HG02840 (cell line): ENCODE results near the gene KRT34.
"Not testable (repeated sequence)": the region's sequence is repeated elsewhere in the genome, so short reads cannot be mapped to it uniquely, and the experiment has no call there.

Experiments used
- ATAC-seq: cut with Tn5 transposase; IDR thresholded peaks from one replicate; pipeline ENCODE4 v1.9.1; 2021; ENCODE audit warnings: mild to moderate bottlenecking, moderate library complexity, moderate number of reproducible peaks; ENCODE audit not compliant: unreplicated experiment, low FRiP score

Gene KRT34

DNA sequence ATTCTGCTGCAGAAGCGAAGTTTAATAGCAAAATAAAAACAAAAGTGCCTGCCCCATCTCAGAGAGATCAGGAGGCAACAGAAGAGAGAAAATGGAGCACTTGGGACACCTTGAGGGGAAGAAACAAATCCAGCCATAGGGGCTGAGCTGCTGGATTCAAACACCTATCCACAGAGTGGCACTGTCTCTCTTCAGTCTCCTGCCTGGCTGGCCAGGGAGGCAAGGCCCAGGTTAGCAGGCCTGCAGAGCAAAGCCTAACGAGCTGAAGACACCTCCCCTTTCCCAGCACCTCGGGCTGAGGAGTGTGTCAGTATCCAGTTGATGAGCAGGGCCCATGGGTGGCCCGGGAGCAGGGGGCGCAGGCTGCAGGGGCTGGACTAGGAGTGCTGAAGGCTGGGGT lies 24.1 kb upstream of the KRT34 start:
- ATAC-seq = no peak

GRCh38 chr17:41404024-41404671 lies 22.0 kb upstream of the KRT34 start:
- ATAC-seq = no peak

- ATAC-seq = no peak
Measured at GRCh38 chr17:41403404-41404023, 21.4 kb upstream of the KRT34 start.

- no peak for ATAC-seq
Measured at GRCh38 chr17:41402161-41402560, 20.1 kb upstream of the KRT34 start.

GRCh38 chr17:41396996-41397660 lies 15.0 kb upstream of the KRT34 start, which contains the start of gene KRT31:
TSS of gene KRT31 (minus strand) at chr17:41397608. CDS start at chr17:41397539, 69 bp downstream.
- ATAC-seq = no peak

- ATAC-seq = no peak
Measured at GRCh38 chr17:41396340-41396739, 14.2 kb upstream of the KRT34 start.

GRCh38 chr17:41395611-41396010 lies 13.5 kb upstream of the KRT34 start:
- no peak for ATAC-seq

DNA sequence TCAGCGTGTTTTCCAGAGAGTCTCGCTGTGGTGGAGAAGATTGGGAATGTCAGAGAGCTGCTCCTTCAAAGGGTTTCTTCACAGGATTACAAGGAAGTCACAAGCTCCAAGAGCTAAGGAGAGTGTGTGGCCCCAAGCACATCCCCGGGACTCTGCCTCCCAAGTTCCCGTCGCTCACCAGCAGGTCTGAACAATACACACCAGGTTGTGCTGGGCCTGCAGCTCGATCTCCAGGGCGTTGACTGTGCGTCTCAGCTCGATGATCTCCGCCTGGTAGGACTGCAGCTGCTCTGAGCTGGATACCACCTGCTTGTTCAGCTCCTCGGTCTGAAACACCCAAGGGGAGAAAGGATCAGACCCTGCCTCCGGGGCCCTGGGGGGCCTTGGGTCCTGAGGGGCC lies 12.9 kb upstream of the KRT34 start:
- ATAC-seq = not testable (repeated sequence)

DNA sequence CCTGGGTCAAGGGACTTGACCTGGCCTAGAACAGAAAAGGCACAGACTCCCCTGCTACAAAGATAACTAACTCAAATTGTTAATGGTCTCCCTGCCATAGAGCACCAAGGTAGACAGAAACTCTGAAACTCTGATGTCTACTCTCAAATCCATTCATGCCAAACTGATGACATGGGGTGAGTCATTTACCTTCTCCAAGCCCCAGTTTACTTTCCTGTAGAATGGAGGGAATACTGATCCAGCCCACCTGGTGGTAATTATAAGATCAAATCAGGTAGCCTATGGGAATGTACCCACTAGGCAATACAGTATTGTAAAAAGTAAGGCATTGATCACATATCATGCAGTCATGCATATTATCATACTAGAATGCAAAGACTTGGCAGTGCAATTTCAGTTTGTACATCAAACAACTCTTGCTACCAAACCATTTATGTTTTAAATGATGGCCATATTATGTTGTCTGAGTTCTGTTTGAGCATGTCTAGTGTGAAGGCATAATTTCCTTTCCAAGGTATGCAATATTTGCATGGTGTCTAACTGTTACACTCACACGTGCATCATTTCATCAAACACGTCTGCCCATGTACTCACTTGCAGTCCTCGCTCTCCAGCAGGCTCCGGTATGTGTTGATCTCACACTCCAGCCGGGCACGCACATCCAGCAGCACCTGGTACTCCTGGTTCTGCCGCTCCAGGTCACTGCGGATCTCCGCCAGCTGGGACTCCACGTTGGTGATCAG lies 12.3 kb upstream of the KRT34 start:
- no peak for ATAC-seq

GRCh38 chr17:41393826-41394225 lies 11.7 kb upstream of the KRT34 start:
- ATAC-seq = no peak

DNA sequence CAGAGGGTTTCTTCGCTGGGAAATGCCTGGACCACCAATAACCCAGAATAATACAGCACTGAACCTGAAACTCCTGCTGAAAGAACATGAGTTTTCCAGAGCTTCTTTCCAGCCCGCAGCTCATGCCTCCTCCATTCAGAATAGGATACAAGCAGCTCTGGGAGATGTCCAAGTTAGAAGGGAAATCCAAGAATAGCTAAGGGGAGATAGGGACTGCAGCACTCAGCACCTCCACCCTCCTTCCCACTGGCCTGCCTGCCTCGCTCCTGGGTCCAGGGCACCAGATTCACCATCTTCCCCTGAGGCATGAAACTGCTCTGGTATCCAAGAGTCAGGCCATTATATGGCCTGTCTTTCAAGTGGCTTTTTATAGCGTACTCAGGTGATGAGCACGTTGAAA lies 11.2 kb upstream of the KRT34 start:
- no peak for ATAC-seq

DNA sequence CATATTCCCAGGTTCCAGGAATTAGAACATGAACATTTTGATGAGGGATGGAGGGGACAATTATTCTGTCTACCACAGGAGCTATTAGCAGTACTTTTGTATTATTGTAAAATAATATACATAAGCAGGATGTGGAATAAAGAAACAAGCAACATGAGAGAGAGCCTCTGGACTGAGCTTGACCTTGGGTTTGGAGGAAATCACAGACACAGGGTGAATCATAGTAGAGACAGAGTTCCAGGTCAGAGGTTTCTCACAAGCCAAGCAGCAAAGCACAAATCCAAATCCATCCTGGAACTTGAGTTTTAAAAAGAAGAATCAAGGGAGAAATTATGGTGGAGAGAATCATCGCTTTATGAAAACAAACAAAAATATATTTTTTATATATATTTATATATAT lies 10.2 kb upstream of the KRT34 start:
- ATAC-seq = no peak

DNA sequence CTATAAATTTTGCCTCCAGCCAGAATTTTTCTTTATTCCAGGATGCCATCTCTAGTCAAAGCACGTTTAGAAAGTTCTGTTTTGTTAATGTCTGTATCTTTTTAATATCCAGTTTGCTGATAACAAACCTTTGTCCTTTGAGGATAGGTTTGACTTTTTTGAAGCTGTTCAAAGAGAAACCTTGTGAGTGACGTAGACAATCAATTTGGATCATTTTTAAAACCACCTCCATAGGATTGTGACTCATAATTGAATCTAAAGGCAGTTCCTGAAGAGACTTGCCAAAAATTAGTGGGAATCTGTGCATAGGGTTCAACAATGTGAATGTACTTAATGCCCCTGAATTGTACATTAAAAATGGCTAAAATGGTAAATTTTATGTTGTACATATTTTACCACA lies 9.4 kb upstream of the KRT34 start:
- ATAC-seq = no peak

DNA sequence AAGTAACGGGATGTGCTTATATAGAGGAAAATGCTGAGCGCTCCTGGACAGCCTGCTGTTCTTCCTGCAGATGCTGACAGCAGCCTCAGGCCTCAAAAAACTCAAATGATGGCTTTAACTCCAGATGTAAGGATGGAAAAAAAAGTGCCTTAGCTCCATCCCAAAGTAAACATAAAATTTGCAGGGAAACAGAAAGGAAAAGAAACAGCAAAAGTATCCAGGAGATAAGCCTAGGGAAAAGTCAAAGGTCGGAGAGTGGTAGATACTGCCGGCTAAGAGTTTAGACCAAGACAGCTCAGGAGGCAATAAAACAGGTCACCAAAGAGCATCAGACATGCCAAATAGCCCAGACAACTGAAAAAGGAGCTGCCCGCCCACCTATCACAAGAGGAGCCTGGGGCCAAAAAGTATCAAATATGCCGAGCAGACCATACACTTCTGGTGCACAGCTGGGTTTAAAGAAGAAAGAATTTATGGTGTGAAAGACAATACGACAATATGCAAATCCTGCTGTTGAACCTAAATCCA lies 8.4 kb upstream of the KRT34 start:
- no peak for ATAC-seq

DNA sequence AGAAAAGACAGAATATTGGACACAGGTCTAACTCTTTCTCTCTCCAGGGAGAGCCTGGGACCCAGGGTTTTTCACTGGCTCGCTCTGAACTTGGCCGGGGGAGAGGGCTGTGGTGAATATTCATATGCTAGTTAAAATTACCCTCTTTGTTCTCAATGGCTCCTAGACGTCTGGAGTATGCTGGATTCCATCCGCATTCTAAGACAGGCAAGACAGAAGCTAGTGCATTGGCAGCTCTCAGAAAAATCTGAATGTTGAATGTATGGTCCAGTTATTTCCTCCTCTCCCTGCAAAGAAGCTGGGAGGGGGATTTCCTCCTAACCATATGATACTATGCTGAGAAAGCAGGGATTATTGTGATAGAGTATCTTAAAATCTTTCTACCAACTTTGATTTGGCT lies 5.6 kb upstream of the KRT34 start:
- ATAC-seq = no peak

DNA sequence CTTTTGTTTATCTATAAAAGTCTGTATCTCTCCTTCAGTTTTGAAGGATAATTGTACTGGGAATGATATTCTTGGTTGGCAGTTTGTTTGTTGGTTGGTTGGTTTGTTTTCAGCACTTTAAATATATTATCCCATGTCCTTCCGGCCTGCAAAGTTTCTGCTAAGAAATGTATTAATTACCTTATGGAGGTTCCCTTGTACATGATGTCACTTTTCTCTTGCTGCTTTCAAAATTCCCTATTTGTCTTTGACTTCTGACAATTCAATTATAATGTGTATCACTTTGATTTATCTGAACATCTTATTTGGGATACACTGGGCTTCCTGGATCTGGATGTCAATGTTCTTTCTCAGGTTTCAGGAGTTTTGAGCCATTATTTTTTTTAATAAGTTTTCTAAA lies 4.1 kb upstream of the KRT34 start:
- no peak for ATAC-seq

GRCh38 chr17:41383690-41384089 lies 1.6 kb upstream of the KRT34 start:
- no peak for ATAC-seq

DNA sequence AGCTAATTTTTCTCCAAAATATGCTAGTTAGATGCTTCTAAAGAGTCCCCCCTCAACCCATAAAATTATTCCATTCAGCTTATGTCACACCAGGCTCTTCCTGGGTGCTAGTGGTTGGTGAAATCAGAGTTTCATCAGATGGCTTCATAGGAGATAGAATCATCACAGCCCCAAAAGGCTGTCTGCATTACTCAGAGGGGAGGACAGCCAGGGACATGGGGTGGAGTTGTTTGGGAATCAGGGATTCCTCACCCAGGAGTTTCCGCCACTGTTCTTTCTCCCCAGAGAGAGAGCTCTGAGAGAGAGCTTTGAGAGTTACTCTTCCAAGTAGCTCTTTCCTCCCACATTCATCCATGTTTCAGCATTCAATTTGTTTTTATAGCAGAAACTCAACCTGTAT lies 288 bp upstream of the KRT34 start:
- ATAC-seq = no peak

DNA sequence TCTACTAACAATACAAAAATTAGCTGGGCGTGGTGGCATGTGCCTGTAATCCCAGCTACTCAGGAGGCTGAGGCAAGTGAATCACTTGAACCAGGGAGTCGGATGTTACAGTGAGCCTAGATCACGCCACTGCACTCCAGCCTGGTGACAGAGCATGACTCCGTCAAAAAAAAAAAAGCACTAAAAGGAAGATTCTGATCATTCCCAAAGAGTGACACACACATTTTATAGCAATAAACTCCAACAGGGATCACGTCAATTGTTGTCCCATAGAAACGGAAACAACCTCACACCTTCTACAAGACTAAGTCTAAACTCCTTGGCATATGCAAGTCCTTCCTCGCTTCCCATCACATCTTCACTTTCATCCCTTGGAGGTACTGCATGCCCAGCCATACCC lies 2.0 kb downstream of the KRT34 start:
- not testable (repeated sequence) for ATAC-seq

DNA sequence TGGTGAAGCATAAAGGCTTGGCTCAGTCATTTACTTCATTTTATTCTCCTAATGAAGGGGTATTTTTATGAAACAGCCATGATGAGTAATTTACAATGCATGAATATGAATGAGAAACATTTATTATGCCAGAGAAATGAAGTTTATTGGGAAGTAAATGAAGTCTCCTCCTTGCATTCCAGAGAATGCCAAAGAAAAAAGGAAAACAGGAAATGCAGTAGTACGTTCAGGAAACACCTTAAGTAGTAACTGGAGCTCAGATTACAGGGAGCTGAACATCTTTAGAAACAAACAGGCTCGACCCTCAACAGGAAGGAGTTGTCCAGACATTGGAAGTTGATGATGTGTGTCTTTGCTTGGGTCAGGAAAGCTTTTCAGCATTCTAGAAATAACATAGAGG lies 4.6 kb downstream of the KRT34 start:
- ATAC-seq = no peak

DNA sequence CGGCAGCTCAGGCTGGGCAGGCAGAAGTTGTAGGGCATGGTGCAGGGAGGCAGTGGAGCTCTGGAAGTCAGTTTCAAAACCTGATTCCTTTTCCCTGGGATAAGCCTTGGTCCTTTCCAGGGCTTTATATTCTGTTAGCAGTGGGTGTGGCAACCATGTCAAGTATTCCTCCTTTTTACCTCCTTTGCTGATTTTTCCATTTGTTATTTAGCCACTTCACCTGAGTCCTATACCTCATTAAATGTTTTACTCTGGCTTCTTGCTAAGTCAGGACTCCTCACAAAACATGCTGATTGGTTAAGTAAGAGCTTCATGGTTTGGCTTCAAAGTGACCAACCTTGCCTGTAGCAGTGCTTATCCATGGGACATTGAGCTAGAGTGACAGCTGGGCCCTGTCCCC lies 12.4 kb downstream of the KRT34 start, which contains the start of gene KRT33B:
TSS of gene KRT33B (minus strand) at position 101 of the 400 bp plus-strand sequence. CDS start at position 38, 63 bp downstream.
- ATAC-seq = no peak
